Measurements from ENCODE around the gene RPN2. TPM values are rescaled to one million over a fixed set of nuclear protein-coding genes. Genes with fewer than 3 reads are reported as not detected.

Gene RPN2
- polyA plus RNA-seq, 3 donors: 169 to 215 (median 199) TPM

- intact Hi-C loops (cut with micrococcal nuclease): no loop called here
- no peaks in the 10 kb centered on the region for H3K9me3 ChIP-seq (replicated peaks in 1 of 2; ENCODE audit: control insufficient read depth in 1 of 2, insufficient read depth in 1 of 2, low read length in 2 of 2)
- no peak overlapping the region for H3K4me3 Mint-ChIP-seq
- H3K4me1 Mint-ChIP-seq: peaks cover 2% of the 10 kb centered on the region
- H3K36me3 ChIP-seq (replicated peaks in 1 of 2; ENCODE audit: control insufficient read depth in 1 of 2, insufficient read depth in 2 of 2, low read length in 2 of 2): no peaks in the 10 kb centered on the region
- no peak for DNase-seq
- H3K36me3 Mint-ChIP-seq: no peaks in the 10 kb centered on the region
- no peaks in the 10 kb centered on the region for H3K27me3 ChIP-seq (ENCODE audit: control insufficient read depth in 2 of 2, insufficient read depth in 2 of 2, low read length in 2 of 2)
- 91% methylated on average over 9 of the region's 9 CpGs for WGBS (ENCODE audit: insufficient coverage)
- peak overlapping the region in 1 of 7 donors; percentile 8 for H3K27ac Mint-ChIP-seq
- H2AFZ ChIP-seq (ENCODE audit: insufficient read depth, low read depth, low read length, poor library complexity, severe bottlenecking): no peak overlapping the region
- no peak overlapping the region for H3K27ac ChIP-seq (ENCODE audit: low read depth in 1 of 2, low read length in 2 of 2)
- H3K4me1 ChIP-seq (ENCODE audit: control insufficient read depth in 1 of 2, insufficient read depth in 2 of 2, low read length in 2 of 2): no peaks in the 10 kb centered on the region
- H4K20me1 ChIP-seq (ENCODE audit: insufficient read depth, low read length): no peaks in the 10 kb centered on the region
- H3K27me3 Mint-ChIP-seq (ENCODE audit: low read depth in 3 of 3): peaks cover 3 to 7% (median 5%) of the 10 kb centered on the region in 3 donors
- H3K9ac ChIP-seq (ENCODE audit: insufficient read depth, low read length, poor library complexity, severe bottlenecking): no peak overlapping the region
- no peaks in the 10 kb centered on the region for H3K9me3 Mint-ChIP-seq
- no peak overlapping the region for H3K4me2 ChIP-seq (replicated peaks; ENCODE audit: extremely low read depth, low read length, poor library complexity, severe bottlenecking)
- no peak overlapping the region for H3K4me3 ChIP-seq (replicated peaks in 1 of 3; ENCODE audit: low read depth in 2 of 3, low read length in 3 of 3)
- TF ChIP-seq CTCF (IDR thresholded peaks at IDR 0.05): no peak
- H3K79me2 ChIP-seq (ENCODE audit: insufficient read depth, low read length): no peaks in the 10 kb centered on the region
These were observed 78.9 kb downstream of the RPN2 start for GRCh38 chr20:37257988-37258387.

GRCh38 chr20:37259031-37259430 is 79.9 kb downstream of the RPN2 start:
- Histone ChIP-seq H3K4me1 (ENCODE audit: control insufficient read depth in 1 of 2, insufficient read depth in 2 of 2, low read length in 2 of 2) (no peaks in the 10 kb centered on the region), H3K4me2 (replicated peaks; ENCODE audit: extremely low read depth, low read length, poor library complexity, severe bottlenecking) (no peak overlapping the region), H4K20me1 (ENCODE audit: insufficient read depth, low read length) (no peaks in the 10 kb centered on the region), H3K79me2 (ENCODE audit: insufficient read depth, low read length) (no peaks in the 10 kb centered on the region), H3K9ac (ENCODE audit: insufficient read depth, low read length, poor library complexity, severe bottlenecking) (no peak overlapping the region), H3K9me3 (replicated peaks in 1 of 2; ENCODE audit: control insufficient read depth in 1 of 2, insufficient read depth in 1 of 2, low read length in 2 of 2) (no peaks in the 10 kb centered on the region), H2AFZ (ENCODE audit: insufficient read depth, low read depth, low read length, poor library complexity, severe bottlenecking) (no peak overlapping the region), H3K27ac (ENCODE audit: low read depth in 1 of 2, low read length in 2 of 2) (no peak overlapping the region), H3K36me3 (replicated peaks in 1 of 2; ENCODE audit: control insufficient read depth in 1 of 2, insufficient read depth in 2 of 2, low read length in 2 of 2) (no peaks in the 10 kb centered on the region), H3K4me3 (replicated peaks in 1 of 3; ENCODE audit: low read depth in 2 of 3, low read length in 3 of 3) (no peak overlapping the region), H3K27me3 (ENCODE audit: control insufficient read depth in 2 of 2, insufficient read depth in 2 of 2, low read length in 2 of 2) (no peaks in the 10 kb centered on the region)
- Mint-ChIP-seq H3K9me3 (no peaks in the 10 kb centered on the region), H3K4me3 (no peak overlapping the region), H3K27me3 (ENCODE audit: low read depth in 3 of 3) (peaks cover 4 to 7% (median 5%) of the 10 kb centered on the region in 3 donors), H3K4me1 (peaks cover 1% of the 10 kb centered on the region), H3K36me3 (no peaks in the 10 kb centered on the region), H3K27ac (no peak overlapping the region)
- 96% methylated on average over 11 of the region's 11 CpGs for WGBS (ENCODE audit: insufficient coverage)
- intact Hi-C loops (cut with micrococcal nuclease): no loop called here
- TF ChIP-seq CTCF (IDR thresholded peaks at IDR 0.05): no peak
- DNase-seq: no peak

All from CD14-positive monocyte (primary cell).